ENCODE measurements around the gene MDP1. TPM values are rescaled to one million over a fixed set of nuclear protein-coding genes. Genes with fewer than 3 reads are reported as not detected.

The MDP1 gene
- total RNA-seq, 2 experiments from 2014 or later, result 13.5 to 17.0 TPM

DNA sequence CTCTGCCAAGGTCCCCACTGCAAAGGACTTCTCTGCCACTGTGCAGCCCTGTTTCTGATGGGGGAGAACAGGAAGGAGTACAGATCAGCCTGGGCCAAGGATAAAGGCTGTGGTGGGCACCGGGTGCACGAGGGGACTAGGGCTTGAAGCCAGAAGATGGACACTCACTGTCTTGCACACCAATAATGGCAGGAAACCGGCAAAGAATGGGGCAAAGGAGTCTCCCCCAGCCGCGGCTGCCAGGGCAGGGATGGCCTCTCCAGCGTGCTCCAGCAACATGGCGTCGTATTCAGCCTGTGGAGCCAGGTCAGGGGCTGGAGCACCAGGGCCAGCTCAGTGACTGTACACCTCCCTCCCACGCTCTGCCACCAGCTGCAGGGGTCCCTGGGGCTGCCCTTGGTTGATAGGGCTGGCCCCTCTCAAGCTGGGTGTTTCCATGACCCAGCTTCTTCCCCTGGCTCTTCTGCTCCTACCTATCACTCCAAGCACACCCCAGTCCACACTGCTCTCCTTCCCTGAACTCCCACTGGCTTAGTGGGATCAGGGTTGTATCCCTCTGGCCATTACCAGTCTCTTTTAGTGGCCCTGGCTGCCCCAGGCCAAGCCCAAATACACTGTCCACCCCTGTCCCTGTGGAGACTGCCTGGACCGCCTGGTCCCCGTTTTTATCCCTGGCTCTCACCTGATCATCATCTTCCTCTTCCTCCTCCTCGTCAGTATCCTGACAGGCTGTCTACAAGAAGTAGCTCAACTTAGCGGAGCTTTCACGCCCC, 33.6 kb downstream of the MDP1 start:
- Mint-ChIP-seq H3K9me3 (no peaks in the 10 kb centered on the region), H3K27ac (no peak overlapping the region), H3K36me3 (ENCODE audit: low read depth) (peaks cover 61% of the 10 kb centered on the region), H3K27me3 (no peaks in the 10 kb centered on the region), H3K4me3 (no peak overlapping the region), H3K4me1 (peaks cover 11% of the 10 kb centered on the region)
- CTCF ChIA-PET, result interaction anchor here (0.9 kb wide), 1 partner anchor 41 kb away, joined by 3 read pairs; the partner anchor contains the start of gene EMC9
- POLR2A ChIA-PET, result interaction anchor here (0.8 to 21.9 kb wide), 5 partner anchors 13 to 68 kb away, joined by 3 to 456 read pairs (median 4); partner anchors contain the start of genes DCAF11, IRF9, NRL and REC8
- no peak for DNase-seq

DNA sequence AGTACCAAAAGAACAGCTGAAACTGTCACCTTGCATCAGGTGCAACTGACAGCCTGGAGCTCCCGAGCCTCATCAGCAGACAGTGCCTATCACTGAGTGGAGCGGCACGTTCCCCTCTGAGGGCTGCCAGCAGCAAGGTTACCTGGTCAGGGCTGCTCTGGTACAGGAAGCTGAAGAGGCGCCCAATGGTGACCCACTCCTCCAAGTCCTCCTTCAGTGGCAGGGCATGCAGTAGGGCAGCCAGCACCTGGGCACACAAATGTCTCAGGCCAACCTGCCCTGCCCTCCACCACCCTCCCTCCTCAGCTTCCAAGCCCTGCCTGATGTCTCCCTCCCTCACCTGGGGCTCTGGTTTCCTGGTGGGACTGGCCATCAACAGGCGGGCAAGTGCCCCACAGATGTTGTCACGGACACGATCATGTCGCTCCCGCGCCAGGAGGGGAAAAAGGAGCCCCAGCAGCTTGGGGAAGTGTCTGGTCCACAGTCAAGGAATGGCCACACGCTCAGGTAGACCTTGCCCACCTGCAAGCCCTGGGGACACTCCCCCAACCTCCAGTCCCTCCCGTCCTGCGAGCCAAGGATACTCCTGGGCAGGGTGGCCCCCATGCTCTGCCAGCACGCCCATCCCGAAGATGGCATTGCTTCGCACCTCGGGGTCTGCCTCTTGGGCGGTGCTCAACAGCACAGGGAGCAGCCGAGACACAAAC, 34.3 kb downstream of the MDP1 start:
- H3K4me3 Mint-ChIP-seq, result no peak overlapping the region

DNA sequence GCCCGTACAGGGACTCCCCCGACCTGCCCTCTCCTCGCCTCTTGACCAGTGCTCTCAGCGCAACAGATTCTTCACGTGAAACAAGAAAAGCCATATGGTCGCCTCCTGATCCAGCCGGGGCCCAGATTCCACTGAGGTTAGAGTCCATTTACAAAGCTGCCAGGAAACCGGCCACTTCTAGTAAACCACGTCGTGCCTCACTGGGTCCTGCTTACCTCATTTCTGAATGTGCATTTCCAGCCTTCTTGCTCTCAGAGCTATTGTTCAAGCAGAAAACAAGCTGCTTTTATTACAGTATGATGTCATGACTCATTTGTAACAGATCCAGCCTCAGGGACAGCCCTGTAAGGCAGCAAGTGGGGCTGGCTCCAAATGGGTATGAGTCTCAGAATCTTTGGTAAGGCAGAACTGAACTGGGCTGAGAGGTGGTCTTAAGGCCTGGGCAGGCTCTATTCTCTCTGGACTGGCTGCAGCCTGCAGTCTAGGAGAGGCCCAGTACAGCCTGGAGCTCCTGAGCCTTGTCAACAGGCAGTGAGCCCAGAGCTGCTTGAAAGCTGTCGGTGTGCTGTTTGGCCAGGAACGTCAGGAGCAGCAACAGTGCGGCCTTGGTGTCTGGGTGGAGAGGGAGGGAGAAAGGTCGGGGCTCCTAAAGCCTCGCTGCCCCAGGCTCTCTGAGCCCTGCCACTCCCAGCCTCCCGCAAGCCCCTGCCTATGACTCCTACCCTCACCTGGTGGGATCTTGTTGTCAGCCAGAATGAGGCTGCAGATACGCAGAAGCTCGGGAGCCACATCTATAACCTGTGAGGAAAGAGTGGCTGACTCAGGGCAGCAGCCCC, 35.7 kb downstream of the MDP1 start:
- Mint-ChIP-seq H3K9me3 (no peaks in the 10 kb centered on the region), H3K4me3 (no peak overlapping the region), H3K36me3 (ENCODE audit: low read depth) (peaks cover 63% of the 10 kb centered on the region), H3K27ac (no peak overlapping the region), H3K4me1 (peaks cover 3% of the 10 kb centered on the region), H3K27me3 (no peaks in the 10 kb centered on the region)
- no peak for DNase-seq
- CTCF ChIA-PET, result interaction anchor here (1.4 to 2.6 kb wide), 2 partner anchors 15 to 19 kb away, joined by 3 to 10 read pairs; partner anchors contain the start of genes IRF9 and TM9SF1
- POLR2A ChIA-PET, result interaction anchor here (0.7 to 21.9 kb wide), 9 partner anchors 7 to 66 kb away, joined by 3 to 456 read pairs (median 4); partner anchors contain the start of genes DCAF11, EMC9, IPO4 and IRF9

More for the DNA sequence above, 34.3 kb downstream of the MDP1 start:
- Mint-ChIP-seq H3K27ac (no peak overlapping the region), H3K9me3 (no peaks in the 10 kb centered on the region), H3K4me1 (peaks cover 5% of the 10 kb centered on the region), H3K36me3 (ENCODE audit: low read depth) (peaks cover 66% of the 10 kb centered on the region), H3K27me3 (no peaks in the 10 kb centered on the region)
- no peak for DNase-seq
- CTCF ChIA-PET, result interaction anchor here (0.9 to 1.4 kb wide), 2 partner anchors 14 to 40 kb away, joined by 3 read pairs; partner anchors contain the start of genes EMC9 and TM9SF1
- POLR2A ChIA-PET, result interaction anchor here (0.9 to 21.9 kb wide), 5 partner anchors 7 to 40 kb away, joined by 3 to 456 read pairs (median 4); partner anchors contain the start of genes EMC9, IPO4, IRF9 and REC8

DNA sequence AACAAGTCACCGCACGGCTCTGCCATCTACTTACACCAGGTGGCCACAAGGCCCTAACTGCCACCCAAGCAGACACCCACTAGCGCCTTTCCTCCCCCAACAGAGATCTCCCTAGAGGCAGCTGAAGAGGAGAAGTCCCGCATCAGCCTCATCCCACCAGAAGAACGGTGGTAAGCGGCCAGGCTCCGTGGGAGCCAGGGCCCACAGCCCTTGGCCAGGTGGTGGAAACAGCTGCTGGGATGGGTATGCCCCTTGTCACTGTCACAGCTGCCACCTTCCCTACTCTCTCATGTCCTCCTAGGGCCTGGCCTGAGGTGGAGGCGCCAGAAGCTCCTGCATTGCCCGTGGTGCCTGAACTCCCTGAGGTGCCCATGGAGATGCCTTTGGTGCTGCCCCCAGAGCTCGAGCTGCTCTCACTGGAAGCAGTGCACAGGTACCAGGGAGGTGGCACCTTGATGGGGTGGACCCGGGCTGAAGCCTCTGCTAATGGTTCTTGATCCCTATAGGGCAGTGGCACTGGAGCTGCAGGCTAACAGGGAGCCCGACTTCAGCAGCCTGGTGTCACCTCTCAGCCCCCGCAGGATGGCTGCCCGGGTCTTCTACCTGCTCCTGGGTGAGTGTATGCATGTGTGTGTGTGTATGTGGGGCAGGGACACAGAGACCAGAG, 36.4 kb downstream of the MDP1 start:
- Mint-ChIP-seq H3K4me1 (peaks cover 11% of the 10 kb centered on the region), H3K27ac (no peak overlapping the region), H3K4me3 (no peak overlapping the region), H3K27me3 (no peaks in the 10 kb centered on the region), H3K9me3 (no peaks in the 10 kb centered on the region), H3K36me3 (ENCODE audit: low read depth) (peaks cover 64% of the 10 kb centered on the region)
- no peak for DNase-seq
- ChIA-PET POLR2A (interaction anchor here (1.1 to 21.9 kb wide), 6 partner anchors 7 to 65 kb away, joined by 3 to 456 read pairs (median 8); partner anchors contain the start of genes DCAF11, IPO4, IRF9 and MDP1), CTCF (interaction anchor here (2.6 kb wide), 1 partner anchor 18 kb away, joined by 10 read pairs; the partner anchor contains the start of gene IRF9)

DNA sequence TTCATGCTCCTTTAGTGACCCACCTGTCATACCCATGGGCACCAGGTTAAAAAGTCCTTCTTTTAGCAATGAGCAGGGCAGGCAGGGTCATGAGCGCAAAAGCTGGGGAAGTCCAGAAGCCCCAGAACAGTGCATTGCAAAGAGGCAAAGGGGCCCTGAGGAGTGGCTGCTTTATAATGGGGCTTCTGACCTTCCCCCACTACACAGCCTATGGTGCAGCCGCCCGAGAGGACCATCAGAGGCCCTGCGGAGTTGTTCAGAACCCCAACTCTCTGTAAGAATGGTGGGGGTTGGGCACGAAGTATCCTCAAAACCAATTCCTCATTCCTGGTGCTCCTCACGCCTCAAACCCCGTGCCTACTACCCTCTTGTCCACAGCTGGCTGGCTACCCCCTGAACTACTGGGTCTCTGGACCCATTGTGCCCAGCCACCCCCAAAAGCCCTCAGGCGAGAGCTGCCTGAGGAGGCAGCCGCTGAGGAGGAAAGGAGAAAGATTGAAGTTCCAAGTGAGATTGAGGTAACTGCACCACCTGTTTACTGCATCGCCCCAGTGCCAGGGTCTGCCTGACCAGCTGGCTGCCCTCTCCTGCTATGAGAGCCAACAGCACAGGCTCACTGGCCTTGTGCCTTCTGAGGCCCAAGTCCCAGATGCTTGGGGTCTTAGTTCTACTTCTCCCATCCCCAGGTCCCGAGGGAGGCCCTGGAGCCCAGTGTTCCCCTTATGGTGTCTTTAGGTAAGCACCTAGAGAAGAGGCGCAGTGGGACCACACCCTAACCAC, 37.3 kb downstream of the MDP1 start:
- CTCF ChIA-PET, result interaction anchor here (2.6 kb wide), 1 partner anchor 17 kb away, joined by 10 read pairs; the partner anchor contains the start of gene IRF9
- DNase-seq, result no peak
- Mint-ChIP-seq H3K36me3 (ENCODE audit: low read depth) (peaks cover 65% of the 10 kb centered on the region), H3K27ac (no peak overlapping the region), H3K9me3 (no peaks in the 10 kb centered on the region), H3K27me3 (no peaks in the 10 kb centered on the region), H3K4me1 (peaks cover 13% of the 10 kb centered on the region), H3K4me3 (no peak overlapping the region)
- POLR2A ChIA-PET, result interaction anchor here (1.1 to 21.9 kb wide), 5 partner anchors 8 to 37 kb away, joined by 3 to 456 read pairs (median 11); partner anchors contain the start of genes IPO4, IRF9, MDP1 and REC8

DNA sequence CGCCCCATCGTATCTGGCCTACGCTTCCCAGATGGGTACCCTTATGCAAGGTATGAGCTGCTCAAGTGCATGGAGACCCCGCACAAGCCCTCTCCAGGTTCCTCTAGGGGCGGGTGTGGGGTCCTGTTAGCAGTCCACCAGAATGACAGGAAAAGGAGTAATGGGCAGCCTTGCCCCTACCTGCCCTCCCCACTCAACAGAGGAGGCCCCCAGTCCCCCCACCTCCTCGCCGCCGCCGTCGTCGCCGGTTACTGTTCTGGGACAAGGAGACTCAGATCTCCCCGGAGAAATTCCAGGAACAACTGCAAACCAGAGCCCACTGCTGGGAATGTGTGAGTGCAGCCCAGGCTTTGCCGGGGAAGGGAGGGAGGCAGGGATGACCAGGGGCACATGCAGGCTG, 38.0 kb downstream of the MDP1 start:
- H3K9me3 Mint-ChIP-seq, result no peaks in the 10 kb centered on the region
- H3K36me3 Mint-ChIP-seq (ENCODE audit: low read depth), result peaks cover 65% of the 10 kb centered on the region
- H3K4me1 Mint-ChIP-seq, result peaks cover 13% of the 10 kb centered on the region
- DNase-seq, result no peak
- ChIA-PET CTCF (interaction anchor here (1.2 kb wide), 1 partner anchor 16 kb away, joined by 4 read pairs; the partner anchor contains the start of gene IRF9), POLR2A (interaction anchor here (0.8 to 21.9 kb wide), 5 partner anchors 9 to 63 kb away, joined by 3 to 456 read pairs (median 4); partner anchors contain the start of genes CHMP4A, DCAF11, IPO4 and IRF9)
- H3K27me3 Mint-ChIP-seq, result no peaks in the 10 kb centered on the region
- no peak overlapping the region for H3K4me3 Mint-ChIP-seq
- no peak overlapping the region for H3K27ac Mint-ChIP-seq

DNA sequence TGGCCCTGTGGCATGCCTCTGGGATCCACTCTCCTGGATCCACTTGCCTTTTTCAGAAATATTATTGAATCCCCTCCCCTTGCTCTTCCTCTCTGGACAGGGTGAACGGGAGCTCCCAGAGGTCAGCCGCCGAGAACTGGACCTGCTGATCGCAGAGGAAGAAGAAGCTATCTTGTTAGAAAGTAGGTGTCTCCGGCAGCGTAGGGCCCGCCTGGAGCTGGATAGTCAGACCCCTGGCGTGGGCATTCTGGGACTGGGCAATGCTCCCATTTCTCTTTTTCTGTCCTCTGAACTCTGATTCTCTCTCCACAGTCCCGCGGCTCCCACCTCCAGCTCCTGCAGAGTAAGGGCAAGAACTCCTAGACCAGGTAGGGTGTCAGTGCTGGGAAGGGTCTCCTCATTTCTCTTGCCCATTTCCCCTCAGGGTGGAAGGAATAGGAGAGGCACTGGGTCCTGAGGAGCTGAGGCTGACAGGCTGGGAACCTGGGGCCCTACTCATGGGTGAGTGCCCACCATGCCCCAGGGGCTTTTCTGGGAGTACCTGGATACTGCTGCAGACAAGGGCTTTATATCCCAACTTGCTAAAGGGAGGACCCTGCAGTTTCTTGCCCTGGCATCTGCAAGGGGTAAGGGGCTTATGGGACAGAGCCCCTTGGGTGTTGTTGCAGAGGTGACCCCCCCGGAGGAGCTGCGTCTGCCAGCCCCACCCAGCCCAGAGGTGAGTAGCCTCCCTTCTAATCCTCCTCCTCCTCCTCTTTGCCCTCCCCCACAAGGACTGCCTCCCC, 38.6 kb downstream of the MDP1 start:
- H3K9me3 Mint-ChIP-seq, result no peaks in the 10 kb centered on the region
- H3K36me3 Mint-ChIP-seq (ENCODE audit: low read depth), result peaks cover 63% of the 10 kb centered on the region
- POLR2A ChIA-PET, result interaction anchor here (0.8 to 21.9 kb wide), 6 partner anchors 10 to 63 kb away, joined by 3 to 456 read pairs (median 5); partner anchors contain the start of genes CHMP4A, DCAF11, EMC9 and IPO4
- CTCF ChIA-PET, result interaction anchor here (1.2 kb wide), 1 partner anchor 16 kb away, joined by 4 read pairs; the partner anchor contains the start of gene IRF9
- H3K27me3 Mint-ChIP-seq, result no peaks in the 10 kb centered on the region
- no peak overlapping the region for H3K4me3 Mint-ChIP-seq
- no peak overlapping the region for H3K27ac Mint-ChIP-seq
- DNase-seq, result no peak
- H3K4me1 Mint-ChIP-seq, result peaks cover 14% of the 10 kb centered on the region

DNA sequence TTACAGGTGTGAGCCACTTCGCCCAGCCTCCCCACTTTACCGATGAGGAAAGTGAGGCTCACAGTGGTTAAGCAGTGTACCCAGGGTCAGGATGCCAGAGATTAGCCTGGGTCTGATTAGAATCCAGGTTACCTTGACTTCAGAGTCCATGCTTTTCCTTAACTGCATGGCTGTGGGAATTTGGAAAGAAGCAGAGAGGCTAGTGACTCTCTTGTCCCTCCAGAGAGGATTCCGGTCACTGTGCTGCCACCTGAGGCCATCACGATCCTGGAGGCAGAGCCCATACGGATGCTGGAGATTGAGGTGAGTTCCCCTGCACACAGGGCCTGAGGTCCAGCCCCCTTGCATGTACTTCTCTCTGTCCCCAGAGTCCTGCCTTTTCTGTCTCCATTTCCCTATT, 39.3 kb downstream of the MDP1 start:
- peaks cover 20% of the 10 kb centered on the region for H3K4me1 Mint-ChIP-seq
- H3K4me3 Mint-ChIP-seq, result no peak overlapping the region
- H3K36me3 Mint-ChIP-seq (ENCODE audit: low read depth), result peaks cover 67% of the 10 kb centered on the region
- DNase-seq, result no peak
- ChIA-PET CTCF (no interaction called here), POLR2A (interaction anchor here (1.1 to 21.9 kb wide), 6 partner anchors 10 to 62 kb away, joined by 4 to 456 read pairs (median 8); partner anchors contain the start of genes DCAF11, EMC9, IPO4 and IRF9)
- H3K27ac Mint-ChIP-seq, result no peak overlapping the region
- H3K27me3 Mint-ChIP-seq, result no peaks in the 10 kb centered on the region
- no peaks in the 10 kb centered on the region for H3K9me3 Mint-ChIP-seq

DNA sequence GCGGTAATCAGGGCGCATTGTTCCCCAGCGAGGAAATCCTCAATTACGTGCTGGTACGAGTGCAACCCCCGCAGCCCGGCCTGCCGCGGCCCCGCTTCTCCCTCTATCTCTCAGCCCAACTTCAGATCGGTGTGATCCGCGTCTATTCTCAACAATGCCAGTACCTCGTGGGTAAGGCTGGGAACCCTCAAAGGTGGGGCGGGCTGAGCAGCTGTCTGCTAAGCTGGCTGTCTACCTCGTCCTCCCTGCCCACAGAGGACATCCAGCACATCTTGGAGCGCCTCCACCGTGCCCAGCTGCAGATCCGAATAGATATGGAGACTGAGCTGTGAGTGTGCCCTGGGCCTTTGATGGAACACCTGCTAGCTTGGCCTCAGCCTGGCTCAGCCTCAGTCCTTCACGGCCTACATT, 43.0 kb downstream of the MDP1 start:
- Mint-ChIP-seq H3K27ac (peak overlapping the region; percentile 57), H3K4me3 (no peak overlapping the region), H3K36me3 (ENCODE audit: low read depth) (peaks cover 62% of the 10 kb centered on the region), H3K9me3 (no peaks in the 10 kb centered on the region), H3K27me3 (no peaks in the 10 kb centered on the region), H3K4me1 (peaks cover 42% of the 10 kb centered on the region)
- no peak for DNase-seq
- POLR2A ChIA-PET, result interaction anchor here (1.0 to 21.9 kb wide), 5 partner anchors 6 to 69 kb away, joined by 3 to 456 read pairs (median 8); partner anchors contain the start of genes EMC9, IPO4, IRF9 and REC8
- CTCF ChIA-PET, result no interaction called here

DNA sequence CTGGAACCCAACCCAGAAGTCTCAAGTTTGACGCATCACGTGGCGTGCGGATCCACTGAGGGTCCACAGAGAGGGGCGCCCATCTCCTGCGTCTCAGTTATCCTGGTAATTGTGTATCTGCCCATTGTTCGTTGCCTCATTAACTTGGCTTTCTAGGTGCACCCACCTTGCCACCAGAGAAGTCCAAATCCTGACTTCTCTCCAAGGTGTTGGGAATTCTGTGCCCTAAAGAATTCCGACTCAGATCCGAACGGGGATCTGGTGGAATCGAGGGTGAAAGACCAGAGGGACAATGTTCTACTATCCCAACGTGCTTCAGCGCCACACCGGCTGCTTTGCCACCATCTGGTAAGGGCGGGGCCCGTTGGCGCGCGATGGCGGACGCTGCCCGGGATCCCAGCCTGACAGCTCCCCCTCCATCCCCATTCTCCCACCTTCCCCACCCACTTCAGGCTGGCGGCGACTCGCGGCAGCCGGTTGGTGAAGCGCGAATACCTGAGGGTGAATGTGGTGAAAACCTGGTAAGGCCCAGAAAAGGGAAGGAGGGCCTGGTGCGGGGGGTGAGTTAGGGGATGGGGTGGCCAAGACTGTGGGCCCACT, 43.5 kb downstream of the MDP1 start:
- H3K4me3 Mint-ChIP-seq, result peak overlapping the region; percentile 46
- ChIA-PET CTCF (no interaction called here), POLR2A (interaction anchor here (0.6 to 21.9 kb wide), 5 partner anchors 6 to 63 kb away, joined by 3 to 456 read pairs (median 8); partner anchors contain the start of genes DCAF11, IPO4, IRF9 and REC8)
- H3K36me3 Mint-ChIP-seq (ENCODE audit: low read depth), result peaks cover 62% of the 10 kb centered on the region
- DNase-seq, result no peak
- peaks cover 46% of the 10 kb centered on the region for H3K4me1 Mint-ChIP-seq
- H3K9me3 Mint-ChIP-seq, result no peaks in the 10 kb centered on the region
- peak overlapping the region; percentile 26 for H3K27ac Mint-ChIP-seq
- H3K27me3 Mint-ChIP-seq, result no peaks in the 10 kb centered on the region
